IPS DF 6.9 (cell line): ENCODE results near the gene RASAL1.
"Not testable (repeated sequence)": the region's sequence is repeated elsewhere in the genome, so short reads cannot be mapped to it uniquely, and the experiment has no call there.

Experiments used
- DNase-seq: peaks from one replicate; pipeline ENCODE4 v3.0.0-alpha.2; 2013; ENCODE audit warnings: low read depth, low spot score
- H3K27ac ChIP-seq: one replicate; pipeline ENCODE4 v1.5.1; 2013; ENCODE audit warnings: low read length, control low read depth
- H3K27me3 ChIP-seq: 2 replicates; pipeline ENCODE4 v1.6.1; 2013; ENCODE audit warnings: mild to moderate bottlenecking, low read length; ENCODE audit not compliant: control insufficient read depth, insufficient read depth
- H3K36me3 ChIP-seq: 2 replicates; pipeline ENCODE4 v1.6.1; 2013; ENCODE audit warnings: low read length; ENCODE audit not compliant: control insufficient read depth, insufficient read depth
- H3K4me1 ChIP-seq: 2 replicates; pipeline ENCODE4 v1.6.1; 2013; ENCODE audit warnings: low read length; ENCODE audit not compliant: control insufficient read depth, insufficient read depth
- H3K4me3 ChIP-seq: 2 replicates; pipeline ENCODE4 v1.5.1; 2013; ENCODE audit warnings: mild to moderate bottlenecking, low read length
- H3K9me3 ChIP-seq: 2 replicates; pipeline ENCODE4 v1.6.1; 2013; ENCODE audit warnings: low read length, inconsistent platforms; ENCODE audit not compliant: control insufficient read depth, insufficient read depth
- WGBS: extraction: QIAGEN DNeasy Blood & Tissue Kit; methylation state at CpG from one replicate; pipeline ENCODE4 v1.1.7; 2013; ENCODE audit warnings: mixed read lengths, missing lambda C conversion rate; ENCODE audit not compliant: insufficient read length, insufficient coverage; 5-methylcytosine and 5-hydroxymethylcytosine counted together

RASAL1 gene

GRCh38 chr12:113130457-113131135 lies 5.0 kb downstream of the RASAL1 start:
- no peaks in the 10 kb centered on the region for H3K9me3 ChIP-seq
- no peak overlapping the region for H3K4me3 ChIP-seq
- 0 out of 2 replicates have a peak, but pooled peaks cover 2% of the 10 kb centered on the region for H3K4me1 ChIP-seq
- no peaks in the 10 kb centered on the region; the same call in 1 of the 2 replicates for H3K27me3 ChIP-seq
- no peak for DNase-seq
- no peaks in the 10 kb centered on the region for H3K36me3 ChIP-seq
- WGBS, result no CpG with 5 or more reads among the region's 18 CpGs
- no peak overlapping the region for H3K27ac ChIP-seq

- H3K27me3 ChIP-seq, result no peaks in the 10 kb centered on the region; the same call in 1 of the 2 replicates
- DNase-seq, result no peak
- no CpG with 5 or more reads among the region's 17 CpGs for WGBS
- H3K4me1 ChIP-seq, result 0 out of 2 replicates have a peak, but pooled peaks cover 2% of the 10 kb centered on the region
- no peak overlapping the region for H3K4me3 ChIP-seq
- H3K9me3 ChIP-seq, result no peaks in the 10 kb centered on the region
- H3K27ac ChIP-seq, result no peak overlapping the region
- no peaks in the 10 kb centered on the region for H3K36me3 ChIP-seq
Measured at GRCh38 chr12:113129664-113130456, 5.7 kb downstream of the RASAL1 start.

- no peak overlapping the region for H3K27ac ChIP-seq
- no CpG with 5 or more reads among the region's 9 CpGs for WGBS
Measured at GRCh38 chr12:113128802-113129663, 6.5 kb downstream of the RASAL1 start.

GRCh38 chr12:113127791-113128199 lies 7.8 kb downstream of the RASAL1 start:
- H3K27ac ChIP-seq, result no peak overlapping the region
- no peak for DNase-seq
- no peaks in the 10 kb centered on the region for H3K27me3 ChIP-seq
- no peaks in the 10 kb centered on the region for H3K36me3 ChIP-seq
- no peaks in the 10 kb centered on the region for H3K4me1 ChIP-seq
- no peaks in the 10 kb centered on the region for H3K9me3 ChIP-seq
- H3K4me3 ChIP-seq, result no peak overlapping the region
- no CpG with 5 or more reads among the region's 15 CpGs for WGBS

More at GRCh38 chr12:113128802-113129663, 6.5 kb downstream of the RASAL1 start:
- no peaks in the 10 kb centered on the region for H3K4me1 ChIP-seq
- no peaks in the 10 kb centered on the region for H3K27me3 ChIP-seq
- H3K9me3 ChIP-seq, result no peaks in the 10 kb centered on the region
- H3K4me3 ChIP-seq, result no peak overlapping the region
- H3K36me3 ChIP-seq, result no peaks in the 10 kb centered on the region
- DNase-seq, result no peak

GRCh38 chr12:113120670-113121370 lies 14.7 kb downstream of the RASAL1 start:
- Histone ChIP-seq H3K9me3 (no peaks in the 10 kb centered on the region), H3K27me3 (no peaks in the 10 kb centered on the region), H3K36me3 (no peaks in the 10 kb centered on the region), H3K4me1 (no peaks in the 10 kb centered on the region), H3K4me3 (no peak overlapping the region), H3K27ac (no peak overlapping the region)
- no CpG with 5 or more reads among the region's 3 CpGs for WGBS
- DNase-seq, result no peak

DNA sequence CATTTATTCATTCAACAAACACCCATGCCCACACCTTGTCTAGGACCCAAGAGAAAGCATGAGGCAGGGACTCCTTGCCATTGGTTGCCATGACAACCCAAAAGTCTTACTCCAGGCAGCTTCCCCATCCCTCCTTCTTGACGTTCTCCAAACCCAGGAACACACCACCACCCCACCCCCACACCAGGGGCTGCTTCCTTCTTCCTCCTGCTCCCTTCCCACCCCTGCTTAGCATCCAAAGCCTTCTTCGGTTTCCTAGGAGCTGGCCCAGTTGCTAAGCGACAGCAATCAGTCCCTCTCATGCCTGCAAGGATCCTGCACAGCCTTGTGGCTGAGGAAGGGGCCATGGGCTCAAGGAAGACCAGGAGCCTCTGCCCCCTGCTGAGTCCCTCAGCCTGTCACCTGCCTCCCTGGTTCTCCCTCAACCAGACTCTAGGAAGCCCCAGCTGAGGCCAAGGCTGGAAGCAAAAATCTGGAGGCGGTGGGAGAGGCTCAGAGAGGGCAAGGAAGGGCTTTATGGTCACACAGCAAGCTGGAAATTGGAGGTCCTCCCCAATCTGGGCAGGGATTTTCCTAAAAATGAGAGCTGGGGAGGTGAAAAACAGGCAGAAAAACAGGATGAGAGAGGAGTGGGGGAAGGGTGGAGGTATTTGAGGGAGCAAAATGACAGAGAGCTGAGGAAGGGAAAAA lies 15.4 kb downstream of the RASAL1 start:
- Histone ChIP-seq H3K4me1 (no peaks in the 10 kb centered on the region), H3K27me3 (no peaks in the 10 kb centered on the region), H3K9me3 (no peaks in the 10 kb centered on the region), H3K4me3 (no peak overlapping the region), H3K27ac (no peak overlapping the region), H3K36me3 (no peaks in the 10 kb centered on the region)
- DNase-seq, result no peak
- WGBS, result no CpG with 5 or more reads among the region's 4 CpGs

DNA sequence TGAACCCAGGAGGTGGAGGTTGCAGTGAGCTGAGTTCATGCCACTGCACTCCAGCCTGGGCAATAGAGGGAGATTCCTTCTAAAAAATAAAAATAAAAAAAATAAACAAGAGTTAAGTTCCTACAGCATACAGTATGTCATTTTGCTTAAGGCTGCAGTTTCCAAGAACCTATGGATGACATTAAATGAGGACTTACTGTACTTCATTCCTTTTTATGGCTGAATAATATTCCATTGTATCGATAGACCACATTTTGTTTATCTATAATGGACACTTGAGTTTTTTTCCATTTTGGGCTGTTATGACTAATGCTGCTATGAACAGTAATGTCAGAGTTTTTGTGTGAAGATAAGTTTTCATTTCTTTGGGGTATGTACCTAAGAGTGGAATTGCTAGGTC lies 17.4 kb downstream of the RASAL1 start:
- WGBS, result no CpG with 5 or more reads among the region's 1 CpG
- Histone ChIP-seq H3K27me3 (no peaks in the 10 kb centered on the region), H3K4me1 (no peaks in the 10 kb centered on the region), H3K27ac (no peak overlapping the region), H3K9me3 (no peaks in the 10 kb centered on the region), H3K36me3 (peaks cover 3% of the 10 kb centered on the region; the same call in 1 of the 2 replicates), H3K4me3 (no peak overlapping the region)
- no peak for DNase-seq

DNA sequence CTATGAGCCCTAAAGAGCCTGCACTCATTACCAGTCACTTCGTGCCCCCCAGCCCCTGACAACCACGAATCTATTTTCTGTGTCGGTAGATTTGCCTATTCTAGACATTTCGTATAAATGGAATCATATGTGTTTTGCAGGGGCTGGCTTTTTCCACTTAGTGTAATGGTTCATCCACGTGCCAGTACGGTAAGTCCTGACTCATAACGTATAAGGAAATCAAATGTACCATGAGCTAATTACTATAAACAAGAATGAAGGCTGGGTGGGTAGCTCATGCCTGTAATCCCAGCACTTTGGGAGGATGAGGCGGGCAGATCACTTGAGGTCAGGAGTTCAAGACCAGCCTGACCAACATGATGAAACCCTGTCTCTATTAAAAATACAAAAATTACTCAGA lies 17.9 kb downstream of the RASAL1 start:
- WGBS, result no CpG with 5 or more reads among the region's 8 CpGs
- H3K36me3 ChIP-seq, H3K27me3 ChIP-seq, H3K4me3 ChIP-seq, H3K27ac ChIP-seq, H3K9me3 ChIP-seq, DNase-seq, H3K4me1 ChIP-seq: not testable (repeated sequence)

- Histone ChIP-seq H3K27ac (no peak overlapping the region), H3K9me3 (no peaks in the 10 kb centered on the region)
Measured at GRCh38 chr12:113116875-113117274, 18.7 kb downstream of the RASAL1 start.

More at GRCh38 chr12:113116875-113117274, 18.7 kb downstream of the RASAL1 start:
- WGBS, result no CpG with 5 or more reads among the region's 6 CpGs
- Histone ChIP-seq H3K36me3 (peaks cover 3% of the 10 kb centered on the region; the same call in 1 of the 2 replicates), H3K4me1 (no peaks in the 10 kb centered on the region), H3K27me3 (no peaks in the 10 kb centered on the region), H3K4me3 (no peak overlapping the region)
- no peak for DNase-seq
